ENCODE data around the gene CD300LB.

DNA sequence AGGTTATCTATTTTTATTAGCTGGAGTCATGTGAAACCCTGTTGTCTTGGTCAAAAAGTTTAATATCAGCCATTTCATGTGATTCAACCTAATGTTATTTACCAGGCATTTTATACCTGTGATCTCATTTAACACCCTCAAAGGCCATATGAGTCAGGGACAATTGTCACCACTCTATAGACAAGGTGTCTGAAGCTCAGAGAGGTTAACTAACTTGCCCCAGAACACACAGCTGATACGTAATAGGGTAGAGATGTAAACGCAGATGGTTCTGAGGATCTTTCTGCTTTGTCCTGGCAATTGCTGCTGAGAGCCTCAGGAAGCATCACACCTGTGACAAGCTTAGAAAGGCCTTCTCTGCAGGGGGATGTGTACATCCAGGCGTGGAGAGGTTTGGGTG is 59.9 kb downstream of the CD300LB start:
- TF ChIP-seq YY1 (IDR thresholded peaks at IDR 0.05; ENCODE audit: insufficient read depth, insufficient read length) (no peak), ZNF274 (IDR thresholded peaks at IDR 0.05; ENCODE audit: low read depth, low read length) (no peak)

All from NT2/D1 (cell line).